ENCODE results near the gene ERC2.

DNA sequence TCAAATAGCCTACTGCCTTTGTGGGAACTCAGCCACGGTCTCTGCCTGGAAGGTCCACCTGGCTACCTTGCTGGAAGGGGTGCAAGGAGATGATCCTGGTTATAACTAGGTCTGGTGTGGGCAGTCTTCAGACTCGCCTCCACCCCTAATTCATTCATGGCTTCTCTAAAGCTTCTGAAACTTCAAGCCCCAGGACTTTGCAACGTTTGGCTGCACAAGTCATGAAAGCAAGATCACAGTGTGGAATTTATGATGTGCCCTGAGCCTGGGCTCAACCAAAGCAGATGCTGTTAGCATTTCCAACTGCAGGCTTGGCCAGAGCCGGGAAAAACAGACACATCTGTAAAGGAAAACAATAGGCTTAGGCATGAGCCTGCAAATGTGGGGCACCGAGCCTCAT lies 780.7 kb downstream of the ERC2 start:
- TF ChIP-seq YY1 (IDR thresholded peaks at IDR 0.05; ENCODE audit: low read depth, low read length) = no peak
- TF ChIP-seq SP1 (IDR thresholded peaks at IDR 0.05; ENCODE audit: low read depth, low read length) = no peak
- no peak for TF ChIP-seq CTCF (IDR thresholded peaks at IDR 0.05; ENCODE audit: control extremely low read depth in 1 of 3, insufficient read depth in 1 of 3, low read depth in 1 of 3, low read length in 3 of 3)
- TF ChIP-seq, protein P1, sequence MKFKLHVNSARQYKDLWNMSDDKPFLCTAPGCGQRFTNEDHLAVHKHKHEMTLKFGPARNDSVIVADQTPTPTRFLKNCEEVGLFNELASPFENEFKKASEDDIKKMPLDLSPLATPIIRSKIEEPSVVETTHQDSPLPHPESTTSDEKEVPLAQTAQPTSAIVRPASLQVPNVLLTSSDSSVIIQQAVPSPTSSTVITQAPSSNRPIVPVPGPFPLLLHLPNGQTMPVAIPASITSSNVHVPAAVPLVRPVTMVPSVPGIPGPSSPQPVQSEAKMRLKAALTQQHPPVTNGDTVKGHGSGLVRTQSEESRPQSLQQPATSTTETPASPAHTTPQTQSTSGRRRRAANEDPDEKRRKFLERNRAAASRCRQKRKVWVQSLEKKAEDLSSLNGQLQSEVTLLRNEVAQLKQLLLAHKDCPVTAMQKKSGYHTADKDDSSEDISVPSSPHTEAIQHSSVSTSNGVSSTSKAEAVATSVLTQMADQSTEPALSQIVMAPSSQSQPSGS (IDR thresholded peaks at IDR 0.05; ENCODE audit: low read length) = no peak
- no peak for TF ChIP-seq GABPA (IDR thresholded peaks at IDR 0.05; ENCODE audit: borderline replicate concordance, insufficient read depth, low read length)
- no peak for TF ChIP-seq TCF12 (IDR thresholded peaks at IDR 0.05; ENCODE audit: low read depth, low read length)
- TF ChIP-seq EZH2 (IDR thresholded peaks at IDR 0.05; ENCODE audit: low read depth, low read length, severe bottlenecking) = no peak
- TF ChIP-seq TAF1 (IDR thresholded peaks at IDR 0.05; ENCODE audit: low read depth, low read length) = no peak
- TF ChIP-seq SUZ12 (IDR thresholded peaks at IDR 0.05; ENCODE audit: low read length) = no peak
- TF ChIP-seq ZNF274 (IDR thresholded peaks at IDR 0.05; ENCODE audit: borderline replicate concordance, extremely low read depth, low read length) = no peak
- no peak for TF ChIP-seq EP300 (IDR thresholded peaks at IDR 0.05; ENCODE audit: borderline replicate concordance in 1 of 2, low read depth in 2 of 2, low read length in 2 of 2)

All from H1 (cell line).